Tibial nerve (tissue), 4 donors: Measurements from ENCODE around the gene CLK3.

Source experiments
- CTCF ChIP-seq, 5 experiments: fragments of 200-600 bp in 3 of 5; fragments of 450-650 bp in 2 of 5; sonication (generic) in 3 of 5; IDR thresholded peaks; one replicate each; pipeline ENCODE4 v1.5.1; 2016 to 2019; ENCODE audit warnings: antibody characterized with exemption in 5 of 5, mild to moderate bottlenecking in 3 of 5, moderate library complexity in 2 of 5
- EP300 ChIP-seq, 2 donors: sonication (generic); formaldehyde crosslinking; IDR thresholded peaks; one replicate each; pipeline ENCODE4 v1.6.1; 2017; ENCODE audit warnings: antibody characterized with exemption in 2 of 2, mild to moderate bottlenecking in 1 of 2
- POLR2A ChIP-seq, 2 donors: fragments of 450-650 bp; IDR thresholded peaks; one replicate each; pipeline ENCODE4 v1.6.1; 2017; ENCODE audit warnings: antibody characterized with exemption in 2 of 2, mild to moderate bottlenecking in 2 of 2, moderate library complexity in 2 of 2

GRCh38 chr15:74593122-74593521 is 22.5 kb upstream of the CLK3 start:
- TF ChIP-seq CTCF (IDR thresholded peaks at IDR 0.05) (no peak), POLR2A (IDR thresholded peaks at IDR 0.05) (no peak), EP300 (IDR thresholded peaks at IDR 0.05) (no peak)
